ENCODE measurements around the gene ORM1.

DNA sequence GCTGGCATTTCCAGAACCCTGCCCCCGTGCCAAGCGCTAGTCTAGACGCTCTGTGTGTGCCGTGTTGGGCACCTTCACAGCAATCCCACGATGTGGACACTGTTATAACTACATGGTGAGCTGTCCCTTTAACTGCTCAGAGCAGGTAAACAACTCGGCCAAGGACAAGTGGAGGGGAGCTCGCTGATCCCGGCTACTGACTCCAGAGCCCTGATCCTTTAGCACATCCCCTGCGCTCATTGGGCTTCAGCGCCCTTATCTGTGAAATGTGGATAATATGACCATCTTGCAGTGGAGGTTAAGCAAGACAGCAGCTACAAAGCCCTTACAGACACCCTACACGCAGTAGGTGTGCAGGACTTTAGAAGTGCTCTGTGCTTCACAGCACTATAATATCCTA is 23.2 kb downstream of the ORM1 start:
- TF ChIP-seq, protein P1, sequence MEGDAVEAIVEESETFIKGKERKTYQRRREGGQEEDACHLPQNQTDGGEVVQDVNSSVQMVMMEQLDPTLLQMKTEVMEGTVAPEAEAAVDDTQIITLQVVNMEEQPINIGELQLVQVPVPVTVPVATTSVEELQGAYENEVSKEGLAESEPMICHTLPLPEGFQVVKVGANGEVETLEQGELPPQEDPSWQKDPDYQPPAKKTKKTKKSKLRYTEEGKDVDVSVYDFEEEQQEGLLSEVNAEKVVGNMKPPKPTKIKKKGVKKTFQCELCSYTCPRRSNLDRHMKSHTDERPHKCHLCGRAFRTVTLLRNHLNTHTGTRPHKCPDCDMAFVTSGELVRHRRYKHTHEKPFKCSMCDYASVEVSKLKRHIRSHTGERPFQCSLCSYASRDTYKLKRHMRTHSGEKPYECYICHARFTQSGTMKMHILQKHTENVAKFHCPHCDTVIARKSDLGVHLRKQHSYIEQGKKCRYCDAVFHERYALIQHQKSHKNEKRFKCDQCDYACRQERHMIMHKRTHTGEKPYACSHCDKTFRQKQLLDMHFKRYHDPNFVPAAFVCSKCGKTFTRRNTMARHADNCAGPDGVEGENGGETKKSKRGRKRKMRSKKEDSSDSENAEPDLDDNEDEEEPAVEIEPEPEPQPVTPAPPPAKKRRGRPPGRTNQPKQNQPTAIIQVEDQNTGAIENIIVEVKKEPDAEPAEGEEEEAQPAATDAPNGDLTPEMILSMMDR (IDR thresholded peaks at IDR 0.05; ENCODE audit: low read length) = no peak
- no peak for TF ChIP-seq EZH2 (optimal IDR thresholded peaks at IDR 0.05; ENCODE audit: low read depth, low read length)
